Activated CD4-positive, alpha-beta T cell treated with anti-CD3 and anti-CD28 coated beads, Interleukin-2, amount 50 U/mL, for 4 hours (primary cell): ENCODE results near the gene CLSTN1.

Experiments used
- DNase-seq, 2 experiments: peaks; one replicate each; pipeline ENCODE4 v3.0.0-alpha.2; 2020

CLSTN1 gene

GRCh38 chr1:9823943-9824701 lies at the start of gene CLSTN1:
Gene CLSTN1 (minus strand): TSS chr1:9823965. CDS start chr1:9823733, 232 bp downstream.
- DNase-seq: peak; percentile 89 to 90

- no peak for DNase-seq
These were observed 49.6 kb upstream of the CLSTN1 start for GRCh38 chr1:9873385-9873784.

DNA sequence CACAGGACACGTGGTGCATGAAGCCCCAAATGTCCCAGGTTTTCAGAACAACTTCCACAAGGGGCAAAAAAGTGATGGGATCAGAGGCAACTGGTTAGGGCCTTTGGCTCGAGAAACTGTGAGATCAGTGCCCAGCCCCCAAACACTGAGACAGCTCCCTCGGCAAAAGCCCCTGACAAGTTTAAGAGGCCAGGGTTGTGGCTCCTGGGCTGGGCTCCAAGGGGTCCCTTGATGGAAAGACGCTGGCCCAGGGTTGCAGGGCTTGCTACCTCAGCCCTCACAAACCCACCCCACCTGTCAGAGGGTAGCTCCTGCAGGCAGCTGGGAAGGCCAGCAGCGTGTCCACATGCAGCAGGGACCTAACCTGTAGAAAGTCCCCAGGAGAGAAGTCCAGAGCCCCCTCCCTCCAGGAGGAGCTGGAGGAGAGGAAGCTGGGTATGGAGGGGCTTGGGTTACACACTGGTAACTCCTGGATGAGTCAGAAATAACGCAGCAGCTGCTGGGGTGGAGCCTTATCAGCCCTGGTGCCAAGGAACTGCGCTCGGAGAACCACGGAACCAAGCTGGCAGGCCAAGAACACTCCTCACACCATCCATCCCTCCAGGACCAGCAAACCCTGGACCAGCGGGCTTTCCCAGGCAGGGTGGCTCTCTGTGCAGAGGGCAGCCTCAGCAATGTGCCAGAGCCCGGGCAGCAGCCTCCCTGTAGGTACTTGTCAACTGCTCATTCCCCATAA lies 48.8 kb upstream of the CLSTN1 start:
- no peak for DNase-seq

DNA sequence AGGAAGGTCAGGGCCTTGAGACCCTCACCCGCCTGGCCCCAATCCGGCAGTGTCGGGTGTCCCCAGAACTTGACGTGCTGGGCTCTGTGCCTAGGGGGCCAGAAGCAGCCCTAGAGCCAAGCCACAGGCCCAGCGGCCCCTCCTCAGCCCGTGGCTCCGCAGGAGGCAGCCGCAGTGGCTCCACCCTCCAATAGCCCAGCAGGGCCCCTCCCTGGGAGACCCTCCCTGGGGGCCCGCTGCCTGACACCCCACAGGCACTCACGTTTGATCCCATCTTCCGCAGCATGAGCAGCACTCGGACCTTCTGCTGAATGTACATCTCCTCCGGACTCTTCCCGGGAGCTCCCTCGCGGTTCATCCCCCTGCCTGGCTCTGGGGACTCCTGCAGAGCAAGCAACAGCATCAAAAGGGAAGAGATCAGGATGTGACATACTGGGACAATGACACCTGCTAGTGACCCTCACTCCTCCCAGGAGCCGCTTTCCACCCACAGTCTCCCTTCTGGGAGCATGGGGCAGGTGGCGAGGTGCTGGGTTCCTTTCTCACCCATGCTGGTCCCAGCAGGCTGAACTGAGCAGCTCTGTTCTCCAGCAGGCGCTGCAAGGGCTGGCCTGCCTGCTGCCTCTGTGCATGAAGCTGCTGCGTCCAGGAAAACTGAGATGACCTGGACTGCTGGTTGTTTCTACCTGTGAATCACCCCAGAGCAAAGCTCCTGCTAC lies 48.1 kb upstream of the CLSTN1 start:
- no peak for DNase-seq

- no peak for DNase-seq
These were observed 47.3 kb upstream of the CLSTN1 start for GRCh38 chr1:9871021-9871420.

GRCh38 chr1:9870572-9870971 lies 46.8 kb upstream of the CLSTN1 start:
- DNase-seq: no peak

DNA sequence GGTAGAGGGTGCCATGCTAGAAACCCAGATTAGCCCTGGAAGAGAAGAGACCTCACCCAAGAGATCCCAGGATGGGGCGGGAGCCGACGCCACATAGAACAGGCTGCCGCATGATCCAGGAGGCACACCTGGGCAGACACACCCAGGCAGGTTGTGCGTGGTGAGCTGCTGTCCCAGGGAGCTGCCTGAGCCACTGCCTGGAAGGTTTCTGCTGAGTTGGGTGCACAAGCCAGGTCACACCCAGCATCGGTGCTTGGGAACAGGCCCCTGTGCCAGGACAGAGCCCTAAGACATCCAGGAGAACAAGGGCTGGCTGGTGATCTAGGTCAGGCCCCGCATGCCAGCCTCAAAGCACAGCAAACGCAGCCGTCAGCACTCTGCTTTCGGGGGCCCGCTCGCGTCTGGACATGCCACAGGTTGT lies 46.1 kb upstream of the CLSTN1 start:
- DNase-seq: no peak

GRCh38 chr1:9868244-9868590 lies 44.5 kb upstream of the CLSTN1 start:
- DNase-seq: no peak

- DNase-seq: peak; percentile 85 to 88
These were observed 43.9 kb upstream of the CLSTN1 start for GRCh38 chr1:9867408-9868243.

DNA sequence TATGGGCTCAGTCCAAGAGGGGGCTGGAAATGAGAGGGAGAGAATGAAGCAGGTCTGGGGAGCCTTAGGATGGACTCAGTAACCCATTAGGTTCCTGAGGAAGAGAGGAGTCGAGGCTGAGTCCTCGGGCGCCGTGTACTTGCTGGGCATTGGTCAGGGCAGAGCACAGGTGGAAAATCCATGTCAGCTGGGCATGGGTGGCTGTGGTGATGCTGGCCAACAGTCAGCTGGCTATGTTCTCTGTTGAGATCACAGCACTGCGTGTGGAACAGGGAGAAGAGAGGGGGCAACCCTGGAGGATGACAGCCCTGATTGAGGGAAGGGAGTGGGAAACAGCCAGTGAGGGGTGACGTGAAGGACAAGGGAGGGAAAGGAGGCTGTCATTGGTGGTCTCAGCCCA lies 43.1 kb upstream of the CLSTN1 start:
- DNase-seq: no peak

DNA sequence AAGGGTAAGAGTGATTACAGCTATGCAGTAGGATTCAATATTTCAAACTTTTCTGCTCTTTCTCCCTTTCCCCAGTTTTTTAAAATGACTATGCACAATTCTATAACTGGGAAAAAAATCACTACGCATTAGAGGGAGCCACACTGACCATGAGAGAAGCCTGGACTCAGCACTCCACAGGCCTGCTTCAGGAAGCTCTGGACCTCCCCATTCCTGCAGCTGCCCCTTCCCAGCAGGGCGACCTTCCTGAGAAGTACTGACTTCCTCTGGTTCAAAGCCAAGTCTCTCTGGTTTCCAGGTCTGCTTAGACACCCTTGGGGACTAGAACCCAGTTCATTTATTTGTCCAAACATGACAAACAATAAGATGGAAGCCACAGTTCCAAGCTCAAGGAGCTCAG lies 42.0 kb upstream of the CLSTN1 start:
- DNase-seq: no peak

GRCh38 chr1:9863371-9863770 lies 39.6 kb upstream of the CLSTN1 start:
- no peak for DNase-seq

GRCh38 chr1:9861360-9861759 lies 37.6 kb upstream of the CLSTN1 start:
- DNase-seq: no peak

GRCh38 chr1:9860887-9861286 lies 37.1 kb upstream of the CLSTN1 start:
- no peak for DNase-seq

GRCh38 chr1:9859281-9860014 lies 35.7 kb upstream of the CLSTN1 start:
- DNase-seq: no peak

- no peak for DNase-seq
These were observed 34.7 kb upstream of the CLSTN1 start for GRCh38 chr1:9858293-9859035.

- DNase-seq: no peak
These were observed 31.4 kb upstream of the CLSTN1 start for GRCh38 chr1:9855186-9855585.

GRCh38 chr1:9853249-9853595 lies 29.5 kb upstream of the CLSTN1 start:
- DNase-seq: no peak

DNA sequence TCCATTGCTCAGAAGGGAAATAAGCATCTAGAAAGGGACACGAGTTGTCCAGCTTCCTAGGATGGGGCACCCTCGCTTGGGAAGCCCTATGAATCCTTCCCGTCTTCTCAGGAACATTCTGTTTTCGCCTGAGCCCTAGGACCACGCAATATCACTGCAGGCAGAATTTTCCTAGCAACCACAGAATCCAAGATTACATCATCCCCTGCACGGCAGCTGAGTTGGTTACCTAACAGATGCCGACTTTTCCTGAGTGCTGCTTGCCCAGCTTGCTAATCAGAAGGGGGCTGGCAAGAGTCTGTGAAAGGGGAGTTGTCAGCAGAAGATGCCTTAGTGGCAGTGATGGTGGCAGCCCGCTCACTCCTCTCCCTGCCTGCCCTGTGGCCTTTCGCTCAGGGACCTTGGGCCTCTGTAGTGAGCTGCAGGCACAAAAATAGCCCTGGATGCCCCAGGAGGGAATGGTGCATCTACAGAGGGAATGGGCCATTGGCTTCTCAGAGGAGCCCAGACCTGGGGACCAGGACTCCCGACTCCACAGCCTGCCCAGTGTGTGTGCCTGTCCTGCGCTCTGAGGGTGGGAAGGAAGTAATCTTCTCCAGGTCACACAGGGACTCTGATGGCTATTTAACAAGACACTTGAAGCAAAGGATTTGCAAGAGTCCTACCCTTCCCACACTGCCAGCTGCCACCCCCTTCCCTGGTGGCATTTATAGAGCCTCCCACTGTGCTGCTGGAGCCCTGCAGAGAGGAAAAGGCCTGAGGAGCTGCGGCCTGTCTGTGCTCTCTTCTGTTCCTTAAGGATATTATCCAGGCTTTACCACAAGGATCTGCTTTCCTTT lies 28.9 kb upstream of the CLSTN1 start:
- DNase-seq: no peak

DNA sequence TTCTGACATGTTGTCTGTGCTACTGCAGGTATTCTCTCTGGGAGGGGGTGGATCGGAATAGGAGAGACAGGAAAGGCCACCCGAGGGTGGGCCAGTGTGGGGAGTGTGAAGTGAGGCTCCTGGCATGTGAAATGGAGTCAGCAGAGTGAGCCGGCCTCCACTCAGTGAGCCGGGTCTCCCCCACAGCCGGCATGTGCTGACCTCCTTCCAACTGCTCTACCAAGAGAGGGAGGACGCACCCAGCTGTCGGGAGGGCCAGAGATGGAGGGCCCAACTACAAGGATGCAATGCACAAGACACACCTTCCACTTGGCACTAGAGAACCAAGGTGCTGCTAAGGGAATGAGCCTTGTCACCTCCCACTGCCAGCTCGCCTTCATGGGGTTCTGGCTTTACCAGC lies 28.2 kb upstream of the CLSTN1 start:
- no peak for DNase-seq
